HEK293T (cell line): ENCODE data around the gene CORO2B.

Source experiments
- CTCF ChIA-PET: fragments of 350-600 bp; formaldehyde crosslinking; extraction: SDS; loops from one replicate; lab custom pipeline; 2021; ENCODE audit warnings: antibody characterized with exemption, inconsistent platforms; lab: Yijun Ruan, JAX
- POLR2A ChIA-PET: fragments of 350-600 bp; formaldehyde crosslinking; extraction: SDS; loops from one replicate; lab custom pipeline; 2020; ENCODE audit warnings: antibody characterized with exemption, inconsistent platforms; lab: Yijun Ruan, JAX
- DNase-seq: peaks from one replicate; pipeline ENCODE4 v3.0.0; 2012; ENCODE audit warnings: mixed read lengths; ENCODE audit errors: extremely low spot score
- ARNT ChIP-seq: fragments of 450-650 bp; IDR thresholded peaks from 2 replicates; pipeline ENCODE4 v1.6.1; 2017; ENCODE audit warnings: mild to moderate bottlenecking
- BHLHE40 ChIP-seq: fragments of 450-650 bp; IDR thresholded peaks from 2 replicates; pipeline ENCODE4 v1.6.1; 2016; ENCODE audit warnings: mild to moderate bottlenecking, moderate library complexity, borderline replicate concordance
- CTBP1 ChIP-seq: fragments of 450-650 bp; IDR thresholded peaks from 2 replicates; pipeline ENCODE4 v1.6.1; 2016; ENCODE audit warnings: borderline replicate concordance
- FOXA1 ChIP-seq: fragments of 450-650 bp; IDR thresholded peaks from 2 replicates; pipeline ENCODE4 v1.6.1; 2016; ENCODE audit warnings: mild to moderate bottlenecking
- FOXK2 ChIP-seq: fragments of 450-650 bp; IDR thresholded peaks from 2 replicates; pipeline ENCODE4 v1.6.1; 2016; ENCODE audit warnings: mild to moderate bottlenecking
- FOXM1 ChIP-seq: fragments of 450-650 bp; IDR thresholded peaks from 2 replicates; pipeline ENCODE4 v1.6.1; 2017; ENCODE audit warnings: mild to moderate bottlenecking, borderline replicate concordance
- L3MBTL2 ChIP-seq: fragments of 450-650 bp; conservative IDR thresholded peaks from 2 replicates; pipeline ENCODE4 v1.6.1; 2016; ENCODE audit warnings: mild to moderate bottlenecking
- LEF1 ChIP-seq: fragments of 450-650 bp; IDR thresholded peaks from 2 replicates; pipeline ENCODE4 v1.6.1; 2017; ENCODE audit warnings: mild to moderate bottlenecking, borderline replicate concordance
- NFRKB ChIP-seq: fragments of 450-650 bp; IDR thresholded peaks from 2 replicates; pipeline ENCODE4 v1.6.1; 2016; ENCODE audit warnings: mild to moderate bottlenecking, moderate library complexity
- SP1 ChIP-seq: fragments of 450-650 bp; IDR thresholded peaks from 2 replicates; pipeline ENCODE4 v1.6.1; 2017
- SUZ12 ChIP-seq: fragments of 450-650 bp; IDR thresholded peaks from 2 replicates; pipeline ENCODE4 v1.6.1; 2016; ENCODE audit warnings: mild to moderate bottlenecking
- TARDBP ChIP-seq: fragments of 450-650 bp; IDR thresholded peaks from 2 replicates; pipeline ENCODE4 v1.6.1; 2016
- ZNF384 ChIP-seq: fragments of 450-650 bp; IDR thresholded peaks from 2 replicates; pipeline ENCODE4 v1.6.1; 2016
- TF ChIP-seq, protein P1 (sequence below): fragments of 450-650 bp; IDR thresholded peaks from 2 replicates; pipeline ENCODE4 v1.6.1; 2016

CORO2B gene

DNA sequence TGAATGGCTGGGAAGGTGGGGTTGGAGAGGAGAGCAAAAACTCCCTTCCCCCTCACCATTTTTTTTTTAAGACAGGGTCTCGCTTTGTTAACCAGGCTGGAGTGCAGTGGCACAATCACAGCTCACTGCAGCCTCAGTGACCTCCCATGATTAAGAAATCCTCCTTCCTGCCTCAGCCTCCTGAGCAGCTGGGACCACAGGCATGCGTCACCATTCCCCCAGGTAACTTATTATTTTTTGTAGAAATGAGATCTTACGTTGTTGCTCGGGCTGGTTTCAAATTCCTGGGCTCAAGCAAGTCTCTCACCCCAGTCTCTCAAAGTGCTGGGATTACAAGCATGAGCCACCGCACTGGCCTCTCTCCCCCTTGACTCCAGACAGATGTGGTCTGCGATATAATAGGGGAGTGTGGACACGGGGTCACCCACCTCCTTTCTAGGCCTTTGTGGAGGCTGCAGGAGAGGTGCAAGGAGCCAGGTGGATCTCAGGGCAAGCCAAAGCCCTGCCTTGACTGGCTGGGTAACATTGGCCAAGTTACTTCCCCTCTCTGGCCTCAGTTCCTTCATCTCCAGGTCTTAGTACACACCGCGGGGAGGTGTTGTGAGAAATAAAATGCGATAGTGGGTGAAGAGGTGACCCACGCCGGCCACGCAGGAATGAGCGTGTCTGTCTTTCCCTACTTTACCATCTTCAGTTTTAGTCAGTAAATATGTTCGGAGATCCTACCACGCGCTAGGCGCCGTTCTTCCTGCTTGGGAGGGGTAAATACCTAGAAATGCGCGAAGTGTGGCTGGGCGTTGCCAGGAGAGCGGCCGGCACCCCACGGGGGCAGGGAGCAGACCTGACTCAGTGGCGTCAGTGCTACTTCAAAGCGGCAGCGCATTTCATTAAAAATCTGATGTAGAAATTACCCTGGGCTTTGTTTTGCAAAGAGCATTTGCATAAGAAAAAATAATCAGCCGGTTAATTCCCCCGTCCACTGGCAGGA lies 20.2 kb upstream of the CORO2B start:
- no peak for DNase-seq
- TF ChIP-seq CTBP1 (no peak), NFRKB (no peak), FOXK2 (no peak), BHLHE40 (no peak), L3MBTL2 (no peak)
- CTCF ChIA-PET = interaction anchor here (1.0 to 2.3 kb wide), 8 partner anchors 8 to 115 kb away, joined by 4 to 29 read pairs (median 6); no protein-coding TSS in a partner anchor
- POLR2A ChIA-PET = no interaction called here

DNA sequence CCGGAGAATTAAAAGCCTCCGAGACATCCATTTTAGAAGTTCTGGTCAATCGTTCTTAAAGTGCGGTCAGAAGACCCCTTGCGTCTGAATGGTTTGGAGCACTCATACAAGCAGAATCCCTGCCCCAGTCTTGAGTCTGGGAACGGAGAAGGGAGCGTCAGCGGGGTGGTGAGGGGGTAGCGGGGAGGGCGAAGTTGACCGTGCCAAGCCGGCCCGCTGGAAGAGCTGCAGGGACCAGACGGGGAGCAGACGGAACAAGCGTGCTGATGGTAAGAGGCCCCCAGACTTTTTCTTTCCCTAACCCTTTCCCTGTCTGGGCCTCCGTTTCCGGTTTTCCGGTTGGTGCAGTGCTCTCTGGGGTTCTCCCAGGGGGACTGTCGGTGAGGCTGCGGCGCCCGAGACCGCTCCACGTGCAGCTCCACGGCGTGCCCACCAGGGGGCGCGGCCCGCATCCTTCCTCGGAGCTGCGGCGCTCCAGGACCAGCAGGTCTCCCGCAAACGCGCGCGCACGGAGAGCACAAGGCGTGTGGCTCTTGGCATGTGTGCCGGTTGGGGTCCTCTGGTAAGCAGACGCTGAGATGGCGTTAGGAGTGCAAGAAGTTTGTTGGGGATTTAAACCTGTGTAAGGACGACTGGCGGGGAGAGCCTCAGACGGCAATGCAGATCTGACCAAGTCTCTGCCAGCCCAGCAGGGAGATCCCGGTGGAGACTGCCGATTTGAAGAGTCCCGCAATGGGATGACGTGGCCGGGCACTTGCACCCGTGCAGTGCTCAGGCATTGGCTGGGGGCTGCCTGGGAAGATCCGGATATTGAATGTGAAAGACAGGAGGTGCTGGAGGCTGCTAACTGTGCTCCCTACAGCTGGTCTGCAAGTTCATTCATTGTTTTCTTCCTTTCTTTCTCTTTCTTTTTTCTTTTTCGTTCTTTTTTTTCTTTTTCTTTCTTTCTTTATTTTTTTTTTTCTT lies 19.2 kb upstream of the CORO2B start:
- no peak for TF ChIP-seq SUZ12
- no peak for TF ChIP-seq TARDBP
- no peak for TF ChIP-seq BHLHE40
- TF ChIP-seq NFRKB = no peak
- TF ChIP-seq CTBP1 = 0 out of 2 replicates have a peak, but pooled peaks have one; percentile 12
- TF ChIP-seq L3MBTL2 = peak; percentile 87
- TF ChIP-seq ZNF384 = no peak
- CTCF ChIA-PET = interaction anchor here (0.6 to 2.3 kb wide), 12 partner anchors 9 to 392 kb away, joined by 3 to 29 read pairs (median 4); no protein-coding TSS in a partner anchor
- DNase-seq = peak; percentile 90

DNA sequence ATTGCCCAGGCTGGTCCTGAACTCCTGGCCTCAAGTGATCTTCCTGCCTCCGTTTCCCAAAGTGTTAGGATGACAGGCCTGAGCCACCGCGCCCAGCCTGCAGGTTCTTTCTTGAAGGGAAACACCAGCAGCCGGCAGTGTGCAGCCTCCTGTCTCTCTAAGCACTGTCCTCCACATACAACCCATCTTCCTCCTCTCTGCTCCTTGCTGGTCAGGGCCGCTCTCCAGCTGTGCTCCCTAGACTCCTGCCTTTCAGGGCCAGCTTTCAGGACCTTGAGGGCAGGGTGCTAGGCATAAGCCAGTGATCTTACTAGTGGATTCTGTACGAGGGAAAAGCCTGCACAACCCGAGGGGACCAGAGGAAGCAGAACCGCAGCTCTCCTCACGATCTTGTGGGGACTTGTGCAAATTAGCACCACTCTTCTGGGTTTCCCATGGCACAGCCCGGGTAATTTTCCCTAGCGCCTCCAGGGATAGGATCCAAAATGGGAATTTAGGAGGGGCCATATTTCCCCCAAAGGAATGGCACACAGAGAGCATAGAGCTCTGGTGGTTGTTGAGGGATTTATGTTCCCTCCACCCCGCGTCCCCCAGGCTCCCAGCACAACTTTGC lies 18.2 kb upstream of the CORO2B start:
- POLR2A ChIA-PET = interaction anchor here (0.8 kb wide), 1 partner anchor 113 kb away, joined by 3 read pairs; no protein-coding TSS in a partner anchor
- TF ChIP-seq ARNT = no peak
- TF ChIP-seq L3MBTL2 = no peak
- TF ChIP-seq FOXK2 = no peak
- no peak for TF ChIP-seq CTBP1
- no peak for TF ChIP-seq SP1
- no peak for TF ChIP-seq ZNF384
- no peak for TF ChIP-seq LEF1
- TF ChIP-seq NFRKB = no peak
- TF ChIP-seq BHLHE40 = no peak
- no peak for TF ChIP-seq TARDBP
- TF ChIP-seq SUZ12 = no peak
- no peak for TF ChIP-seq FOXA1
- TF ChIP-seq FOXM1 = no peak
- TF ChIP-seq, protein P1, sequence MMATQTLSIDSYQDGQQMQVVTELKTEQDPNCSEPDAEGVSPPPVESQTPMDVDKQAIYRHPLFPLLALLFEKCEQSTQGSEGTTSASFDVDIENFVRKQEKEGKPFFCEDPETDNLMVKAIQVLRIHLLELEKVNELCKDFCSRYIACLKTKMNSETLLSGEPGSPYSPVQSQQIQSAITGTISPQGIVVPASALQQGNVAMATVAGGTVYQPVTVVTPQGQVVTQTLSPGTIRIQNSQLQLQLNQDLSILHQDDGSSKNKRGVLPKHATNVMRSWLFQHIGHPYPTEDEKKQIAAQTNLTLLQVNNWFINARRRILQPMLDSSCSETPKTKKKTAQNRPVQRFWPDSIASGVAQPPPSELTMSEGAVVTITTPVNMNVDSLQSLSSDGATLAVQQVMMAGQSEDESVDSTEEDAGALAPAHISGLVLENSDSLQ = no peak
- no peak for DNase-seq
- CTCF ChIA-PET = interaction anchor here (0.8 to 2.3 kb wide), 10 partner anchors 8 to 364 kb away, joined by 3 to 29 read pairs (median 4); no protein-coding TSS in a partner anchor

More for the DNA sequence above, 19.2 kb upstream of the CORO2B start:
- POLR2A ChIA-PET = interaction anchor here (0.8 kb wide), 1 partner anchor 114 kb away, joined by 3 read pairs; no protein-coding TSS in a partner anchor

DNA sequence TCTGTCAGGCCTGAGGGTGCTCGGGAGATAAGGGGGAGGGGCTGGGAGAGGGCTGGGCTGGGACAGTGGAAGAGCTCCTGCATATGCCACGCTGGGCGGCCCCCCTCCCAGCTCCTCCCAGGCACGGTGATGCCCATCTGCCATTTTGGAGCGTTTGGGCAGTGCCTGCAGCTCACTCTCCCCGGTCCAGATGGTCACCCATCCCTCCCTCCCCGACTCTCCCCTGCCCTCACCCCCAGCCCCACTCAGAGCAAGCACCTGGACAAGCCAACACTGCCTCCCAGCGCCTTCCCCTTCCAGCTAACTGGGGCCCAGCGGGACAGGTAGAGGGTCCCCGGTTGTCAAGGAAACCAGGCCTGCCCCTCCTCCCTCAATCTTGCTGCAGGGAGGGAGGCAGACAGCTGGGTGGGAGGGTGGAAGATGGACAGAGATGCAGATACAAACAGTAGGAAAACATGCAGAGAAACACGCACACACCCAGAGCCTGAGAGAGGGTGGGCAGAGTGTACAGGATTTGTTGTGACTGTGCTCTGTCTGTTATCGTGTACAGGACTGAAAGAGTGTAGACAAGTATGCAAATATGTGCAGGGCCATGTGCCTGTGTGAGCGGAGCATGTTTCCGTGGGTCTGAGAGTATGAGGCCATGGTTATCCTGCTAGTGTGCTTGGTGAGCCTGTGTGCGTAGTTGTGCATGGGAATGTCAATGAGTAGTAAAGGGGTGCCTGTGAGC lies 17.5 kb upstream of the CORO2B start:
- no peak for TF ChIP-seq NFRKB
- no peak for TF ChIP-seq L3MBTL2
- DNase-seq = no peak
- ChIA-PET CTCF (interaction anchor here (0.8 to 2.3 kb wide), 5 partner anchors 20 to 363 kb away, joined by 3 to 29 read pairs (median 4); no protein-coding TSS in a partner anchor), POLR2A (no interaction called here)

DNA sequence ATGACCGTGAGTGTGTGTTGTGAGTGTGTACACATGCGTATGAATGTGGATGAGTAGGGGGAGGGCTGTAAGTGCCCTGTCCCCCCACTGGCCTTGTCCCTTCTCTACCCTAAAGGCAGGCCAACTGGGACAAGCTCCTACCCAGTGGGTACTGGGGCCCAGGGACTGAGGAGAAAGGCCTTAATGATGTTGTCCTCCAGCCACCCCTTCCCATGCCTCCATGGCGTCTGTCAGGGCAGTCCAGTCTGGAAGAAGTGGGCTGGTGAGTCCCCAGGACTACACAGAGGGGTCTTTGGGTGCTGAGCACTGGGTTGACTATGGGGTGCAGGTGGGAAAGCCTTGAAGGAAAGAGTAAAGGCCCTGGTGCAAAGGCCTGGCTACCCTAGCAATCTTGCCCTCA lies 16.9 kb upstream of the CORO2B start:
- TF ChIP-seq TARDBP (no peak), BHLHE40 (no peak), CTBP1 (no peak), NFRKB (no peak), FOXK2 (no peak), L3MBTL2 (no peak), SP1 (no peak), SUZ12 (no peak), ZNF384 (no peak), FOXA1 (no peak), LEF1 (no peak), ARNT (no peak)
- TF ChIP-seq, protein P1 = no peak
- no peak for DNase-seq
- CTCF ChIA-PET = no interaction called here
- POLR2A ChIA-PET = no interaction called here

DNA sequence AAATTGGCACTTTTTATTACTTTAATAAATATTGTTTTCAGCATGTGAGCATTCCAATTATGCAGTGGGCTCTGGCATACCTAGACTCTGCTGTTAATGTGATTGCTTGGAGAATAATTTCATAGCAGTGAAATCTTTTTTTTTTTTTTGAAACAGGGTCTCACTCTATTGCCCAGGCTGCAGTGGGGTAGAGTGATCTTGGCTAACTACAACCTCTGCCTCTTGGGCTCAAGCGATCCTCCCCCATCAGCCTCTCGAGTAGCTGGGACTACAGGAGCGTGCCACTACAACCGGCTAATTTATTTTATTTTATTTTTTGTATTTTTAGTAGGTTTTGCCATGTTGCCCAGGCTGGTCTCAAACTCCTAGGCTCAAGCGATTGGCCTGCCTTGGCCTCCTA lies 14.6 kb upstream of the CORO2B start:
- TF ChIP-seq LEF1 = no peak
- TF ChIP-seq SP1 = no peak
- TF ChIP-seq NFRKB = no peak
- TF ChIP-seq CTBP1 = no peak
- POLR2A ChIA-PET = no interaction called here
- no peak for DNase-seq
- CTCF ChIA-PET = no interaction called here
